Measurements from ENCODE around the gene EFCAB12.

GRCh38 chr3:129384594-129385323 lies 43.7 kb downstream of the EFCAB12 start:
- no peak for TF ChIP-seq CTCF (IDR thresholded peaks at IDR 0.05)
- no peak for TF ChIP-seq EZH2phosphoT487 (IDR thresholded peaks at IDR 0.05)

Measured in neural progenitor cell (in vitro differentiated cells).